ENCODE results near the gene PDIK1L. TPM values are rescaled to one million over a fixed set of nuclear protein-coding genes. Genes with fewer than 3 reads are reported as not detected.

Gene PDIK1L
- total RNA-seq, 1 experiment from 2014 or later = 5.6 TPM

- no peaks in the 10 kb centered on the region for H3K27me3 ChIP-seq (ENCODE audit: insufficient read depth, low read length)
- WGBS (ENCODE audit: extremely low coverage, insufficient read length, low lambda C conversion rate) = no CpG with 5 or more reads among the region's 11 CpGs
- Mint-ChIP-seq H3K27me3 (ENCODE audit: low read depth) (peaks cover 21% of the 10 kb centered on the region), H3K4me1 (peaks cover 23 to 36% of the 10 kb centered on the region in 2 experiments), H3K4me3 (0 out of 5 replicates have a peak overlapping the region, but pooled peaks of 1 of the 2 experiments have one; percentile 45), H3K9me3 (peaks cover 0 to 3% of the 10 kb centered on the region in 2 experiments; a peak in 1 of 5 replicates), H3K27ac (no peak overlapping the region), H3K36me3 (ENCODE audit: insufficient read depth in 1 of 3, low read depth in 3 of 3) (no peaks in the 10 kb centered on the region)
- no peak overlapping the region for H4K91ac ChIP-seq (ENCODE audit: insufficient read length, low read depth, low read length)
- no peak overlapping the region for H2AFZ ChIP-seq (ENCODE audit: low read length)
- no peak overlapping the region for H2BK15ac ChIP-seq (ENCODE audit: low read depth, low read length)
- TF ChIP-seq, protein P1, sequence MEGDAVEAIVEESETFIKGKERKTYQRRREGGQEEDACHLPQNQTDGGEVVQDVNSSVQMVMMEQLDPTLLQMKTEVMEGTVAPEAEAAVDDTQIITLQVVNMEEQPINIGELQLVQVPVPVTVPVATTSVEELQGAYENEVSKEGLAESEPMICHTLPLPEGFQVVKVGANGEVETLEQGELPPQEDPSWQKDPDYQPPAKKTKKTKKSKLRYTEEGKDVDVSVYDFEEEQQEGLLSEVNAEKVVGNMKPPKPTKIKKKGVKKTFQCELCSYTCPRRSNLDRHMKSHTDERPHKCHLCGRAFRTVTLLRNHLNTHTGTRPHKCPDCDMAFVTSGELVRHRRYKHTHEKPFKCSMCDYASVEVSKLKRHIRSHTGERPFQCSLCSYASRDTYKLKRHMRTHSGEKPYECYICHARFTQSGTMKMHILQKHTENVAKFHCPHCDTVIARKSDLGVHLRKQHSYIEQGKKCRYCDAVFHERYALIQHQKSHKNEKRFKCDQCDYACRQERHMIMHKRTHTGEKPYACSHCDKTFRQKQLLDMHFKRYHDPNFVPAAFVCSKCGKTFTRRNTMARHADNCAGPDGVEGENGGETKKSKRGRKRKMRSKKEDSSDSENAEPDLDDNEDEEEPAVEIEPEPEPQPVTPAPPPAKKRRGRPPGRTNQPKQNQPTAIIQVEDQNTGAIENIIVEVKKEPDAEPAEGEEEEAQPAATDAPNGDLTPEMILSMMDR (conservative IDR thresholded peaks at IDR 0.05) = no peak
- H4K8ac ChIP-seq (replicated peaks; ENCODE audit: insufficient read length, low read depth, low read length) = no peak overlapping the region
- H3K79me1 ChIP-seq (ENCODE audit: insufficient read depth, low read depth, low read length, poor library complexity, severe bottlenecking) = no peaks in the 10 kb centered on the region
- DNase-seq = peak; percentile 67
- no peak overlapping the region for H3K4ac ChIP-seq (ENCODE audit: low read depth, low read length)
- H3K4me1 ChIP-seq (ENCODE audit: insufficient read depth, low read length) = peaks cover 6% of the 10 kb centered on the region; the same call in 1 of the 2 replicates
- no peaks in the 10 kb centered on the region for H3K23me2 ChIP-seq (ENCODE audit: insufficient read length, low read depth, low read length, poor library complexity, severe bottlenecking)
- no peak overlapping the region for H3K9ac ChIP-seq (ENCODE audit: extremely low read depth, insufficient read length, low read length)
- H3T11ph ChIP-seq (ENCODE audit: low read length) = no peak overlapping the region
- H2AK5ac ChIP-seq (ENCODE audit: insufficient read length, low read length) = no peak overlapping the region
- H3K56ac ChIP-seq (ENCODE audit: insufficient read length, low read depth, low read length) = no peak overlapping the region
- H4K5ac ChIP-seq (ENCODE audit: insufficient read length, low read depth, low read length) = no peak overlapping the region
- no peak overlapping the region for H2BK12ac ChIP-seq (ENCODE audit: insufficient read length, low read depth, low read length)
- H2BK5ac ChIP-seq (ENCODE audit: insufficient read length, low read length) = no peak overlapping the region
- H3K9me3 ChIP-seq (ENCODE audit: control insufficient read depth, low read depth, low read length) = no peaks in the 10 kb centered on the region
- no peak overlapping the region for H3K14ac ChIP-seq (ENCODE audit: insufficient read depth, low read length)
- H2BK120ac ChIP-seq (ENCODE audit: low read depth, low read length, poor library complexity, severe bottlenecking) = no peak overlapping the region
- no peak overlapping the region for H3K27ac ChIP-seq (ENCODE audit: insufficient read length, low read depth, low read length)
- no peaks in the 10 kb centered on the region for H4K20me1 ChIP-seq (ENCODE audit: control insufficient read depth, insufficient read depth, insufficient read length)
- H3K18ac ChIP-seq (ENCODE audit: insufficient read length, low read depth, low read length) = no peak overlapping the region
- no peak overlapping the region for H2BK20ac ChIP-seq (ENCODE audit: low read depth, low read length, poor library complexity, severe bottlenecking)
- no peaks in the 10 kb centered on the region for H3K79me2 ChIP-seq (ENCODE audit: insufficient read depth, low read length)
- H3K4me2 ChIP-seq (ENCODE audit: insufficient read depth, insufficient read length, low read length) = no peak overlapping the region
- H3K23ac ChIP-seq (ENCODE audit: insufficient read length, low read depth, low read length) = no peak overlapping the region
These were observed 17.5 kb upstream of the PDIK1L start for GRCh38 chr1:26094076-26094669.
